CD4-positive, alpha-beta T cell (primary cell): Measurements from ENCODE around the gene PEX3. TPM values are rescaled to one million over a fixed set of nuclear protein-coding genes. Genes with fewer than 3 reads are reported as not detected.

ENCODE experiments used
- ATAC-seq: fragments of 200-7000 bp; cut with Tn5 transposase; one replicate; pipeline ENCODE4 v1.10.0; 2022; ENCODE audit warnings: mild to moderate bottlenecking; ENCODE audit not compliant: poor library complexity
- CTCF ChIA-PET: fragments of 350-600 bp; sonication (Branson Sonifier 250); formaldehyde crosslinking; loops from one replicate; lab custom pipeline; 2021; ENCODE audit warnings: antibody characterized with exemption, inconsistent platforms; lab: Charles Lee
- POLR2A ChIA-PET: fragments of 350-600 bp; sonication (Branson Sonifier 250); formaldehyde crosslinking; loops from one replicate; lab custom pipeline; 2021; ENCODE audit warnings: antibody characterized with exemption, inconsistent platforms; lab: Charles Lee
- DNase-seq, 14 experiments: peaks; one replicate each; pipeline ENCODE4 v3.0.0-alpha.2; 2013 to 2020; ENCODE audit warnings: mixed read lengths in 2 of 14
- H3K27ac ChIP-seq, 2 donors: one replicate each; pipeline versions ENCODE4 v1.5.1 to v1.7.0; 2013; ENCODE audit warnings: low read length in 2 of 2, low read depth in 1 of 2, mild to moderate bottlenecking in 1 of 2
- H3K27me3 ChIP-seq, 2 experiments: 1 replicate in 1 of 2; 2 replicates in 1 of 2; pipeline versions ENCODE4 v1.6.1 to v1.7.0; 2013; ENCODE audit warnings: low read length in 2 of 2, control low read depth in 1 of 2, mild to moderate bottlenecking in 1 of 2, moderate library complexity in 1 of 2; ENCODE audit not compliant: insufficient read depth in 2 of 2, control insufficient read depth in 1 of 2
- H3K36me3 ChIP-seq: one replicate; pipeline ENCODE4 v1.6.1; 2013; ENCODE audit warnings: low read length, control low read depth; ENCODE audit not compliant: insufficient read depth
- H3K4me1 ChIP-seq: one replicate; pipeline ENCODE4 v1.6.1; 2013; ENCODE audit warnings: low read length, control low read depth; ENCODE audit not compliant: insufficient read depth
- H3K4me3 ChIP-seq: one replicate; pipeline ENCODE4 v1.5.1; 2013; ENCODE audit warnings: mild to moderate bottlenecking, low read length, moderate library complexity
- H3K9me3 ChIP-seq, 2 experiments: 1 replicate in 1 of 2; 2 replicates in 1 of 2; pipeline versions ENCODE4 v1.6.1 to v1.7.0; 2013; ENCODE audit warnings: low read length in 2 of 2, mild to moderate bottlenecking in 2 of 2, control low read depth in 1 of 2, moderate library complexity in 1 of 2; ENCODE audit not compliant: control insufficient read depth in 1 of 2, insufficient read depth in 1 of 2
- H3K27ac Mint-ChIP-seq: one replicate; pipeline ENCODE4 v1.8.0; 2020; ENCODE audit warnings: mixed read lengths
- H3K27me3 Mint-ChIP-seq: one replicate; pipeline ENCODE4 v1.8.0; 2021; ENCODE audit warnings: mixed read lengths
- H3K36me3 Mint-ChIP-seq: one replicate; pipeline ENCODE4 v1.8.0; 2021; ENCODE audit warnings: low read depth, mixed read lengths
- H3K4me1 Mint-ChIP-seq: one replicate; pipeline ENCODE4 v1.8.0; 2021; ENCODE audit warnings: low read depth, mixed read lengths
- H3K4me3 Mint-ChIP-seq: one replicate; pipeline ENCODE4 v1.8.0; 2020; ENCODE audit warnings: mild to moderate bottlenecking, mixed read lengths
- H3K9me3 Mint-ChIP-seq: one replicate; pipeline ENCODE4 v1.8.0; 2020; ENCODE audit warnings: mixed read lengths
- intact Hi-C, 2 experiments: fragments of 100-400 bp; cut with DNase I in 1 of 2; cut with micrococcal nuclease in 1 of 2; formaldehyde crosslinking; loops; one replicate each; pipeline versions ENCODE4 v1.15.1 to v1.9.0; 2023 to 2025; cut with DNase I, micrococcal nuclease
- total RNA-seq, 174 experiments: library from RNA in 2 of 174; stranded (reverse) in 2 of 174; gene quantifications; one replicate each; pipeline ENCODE4 v1.2.3 and lab custom pipeline; 2021 to 2026
- TF ChIP-seq, protein P1 (sequence below): fragments of 200-600 bp; IDR thresholded peaks from one replicate; pipeline ENCODE4 v1.8.0; 2022; ENCODE audit warnings: antibody characterized with exemption, mild to moderate bottlenecking

The PEX3 gene
- total RNA-seq, 2 experiments from 2014 or later: 7.3 to 9.7 TPM

DNA sequence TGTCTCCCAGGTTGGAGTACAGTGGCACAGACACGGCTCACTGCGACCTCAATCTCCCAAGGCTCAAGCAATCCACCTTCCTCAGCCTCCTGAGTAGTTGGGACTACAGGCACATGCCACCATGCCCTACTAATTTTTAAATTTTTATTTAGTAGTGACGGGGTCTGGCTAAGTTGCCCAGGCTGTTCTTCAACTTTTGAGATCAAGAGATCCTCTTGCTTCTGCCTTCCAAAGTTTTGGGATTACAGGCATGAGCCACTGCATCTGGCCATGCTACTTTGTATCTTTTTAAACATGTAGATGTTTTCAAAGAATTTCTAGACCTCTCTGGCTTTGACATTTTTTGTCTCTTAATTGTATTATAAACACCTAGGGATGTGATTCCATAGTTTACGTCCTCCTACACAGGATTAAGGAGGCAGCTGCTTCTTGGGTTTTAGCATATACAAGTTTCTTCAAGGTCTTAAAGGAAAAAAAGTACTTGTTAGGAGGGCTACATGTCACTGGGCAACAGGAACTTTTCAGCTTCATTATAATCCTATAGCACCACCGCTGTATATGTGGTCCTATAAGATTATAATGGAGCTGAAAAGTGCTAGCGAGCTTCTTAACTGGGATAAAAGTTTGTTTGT, 1.4 kb upstream of the PEX3 start:
- ChIA-PET POLR2A (interaction anchor here (0.8 to 0.9 kb wide), 2 partner anchors 30 to 87 kb away, joined by 3 read pairs; no protein-coding TSS in a partner anchor), CTCF (no interaction called here)
- peak overlapping the region; percentile 94 for H3K27ac Mint-ChIP-seq
- peaks cover 30% of the 10 kb centered on the region for H3K36me3 Mint-ChIP-seq
- intact Hi-C loops: loop anchor here in 1 of 2 experiments (10.0 kb wide), 1 partner anchor 394 kb away; no protein-coding TSS in a partner anchor
- Histone ChIP-seq H3K27me3 (no peaks in the 10 kb centered on the region), H3K4me3 (peak overlapping the region; percentile 72), H3K9me3 (no peaks in the 10 kb centered on the region), H3K27ac (no peak overlapping the region), H3K36me3 (no peaks in the 10 kb centered on the region), H3K4me1 (peaks cover 15% of the 10 kb centered on the region)
- DNase-seq (no peak), ATAC-seq (no peak)
- TF ChIP-seq, protein P1, sequence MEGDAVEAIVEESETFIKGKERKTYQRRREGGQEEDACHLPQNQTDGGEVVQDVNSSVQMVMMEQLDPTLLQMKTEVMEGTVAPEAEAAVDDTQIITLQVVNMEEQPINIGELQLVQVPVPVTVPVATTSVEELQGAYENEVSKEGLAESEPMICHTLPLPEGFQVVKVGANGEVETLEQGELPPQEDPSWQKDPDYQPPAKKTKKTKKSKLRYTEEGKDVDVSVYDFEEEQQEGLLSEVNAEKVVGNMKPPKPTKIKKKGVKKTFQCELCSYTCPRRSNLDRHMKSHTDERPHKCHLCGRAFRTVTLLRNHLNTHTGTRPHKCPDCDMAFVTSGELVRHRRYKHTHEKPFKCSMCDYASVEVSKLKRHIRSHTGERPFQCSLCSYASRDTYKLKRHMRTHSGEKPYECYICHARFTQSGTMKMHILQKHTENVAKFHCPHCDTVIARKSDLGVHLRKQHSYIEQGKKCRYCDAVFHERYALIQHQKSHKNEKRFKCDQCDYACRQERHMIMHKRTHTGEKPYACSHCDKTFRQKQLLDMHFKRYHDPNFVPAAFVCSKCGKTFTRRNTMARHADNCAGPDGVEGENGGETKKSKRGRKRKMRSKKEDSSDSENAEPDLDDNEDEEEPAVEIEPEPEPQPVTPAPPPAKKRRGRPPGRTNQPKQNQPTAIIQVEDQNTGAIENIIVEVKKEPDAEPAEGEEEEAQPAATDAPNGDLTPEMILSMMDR: no peak
- peaks cover 48% of the 10 kb centered on the region for H3K4me1 Mint-ChIP-seq
- peak overlapping the region; percentile 99 for H3K4me3 Mint-ChIP-seq
- no peaks in the 10 kb centered on the region for H3K27me3 Mint-ChIP-seq
- H3K9me3 Mint-ChIP-seq: no peaks in the 10 kb centered on the region

DNA sequence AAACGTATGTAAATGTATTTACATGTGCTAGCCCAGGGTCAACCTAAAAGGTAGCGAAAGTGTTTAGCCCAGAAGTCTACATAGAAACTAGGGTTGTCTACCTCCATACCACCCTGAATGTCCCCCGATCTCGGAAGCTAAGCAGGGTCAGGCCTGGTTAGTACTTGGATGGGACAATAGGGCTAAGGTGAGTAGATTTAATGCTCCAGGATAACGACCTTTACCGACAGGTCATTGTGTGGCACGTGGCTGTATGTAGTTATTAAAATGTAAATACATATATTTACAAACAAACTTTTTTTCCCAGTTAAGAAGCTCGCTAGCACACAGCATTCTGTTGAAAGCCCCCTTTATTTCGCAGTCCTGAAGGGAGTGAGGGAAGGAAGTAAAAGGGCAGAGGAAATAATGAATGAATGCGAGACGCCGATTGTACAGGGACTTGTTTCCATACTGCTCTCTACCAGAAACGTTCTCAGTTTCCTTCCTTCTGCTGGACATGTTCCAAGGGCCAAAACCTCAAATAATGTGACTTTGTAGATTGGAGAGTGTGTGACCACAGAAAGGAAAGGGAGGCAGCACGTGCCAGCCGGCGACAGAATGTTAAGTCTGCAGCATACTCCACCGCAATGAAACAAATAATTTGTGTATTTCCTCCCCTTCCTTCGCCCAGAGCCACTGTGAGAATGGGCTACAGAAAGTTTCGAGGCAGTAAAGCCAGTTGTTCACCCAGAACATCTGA, 722 bp upstream of the PEX3 start:
- H3K4me3 ChIP-seq: peak overlapping the region; percentile 72

DNA sequence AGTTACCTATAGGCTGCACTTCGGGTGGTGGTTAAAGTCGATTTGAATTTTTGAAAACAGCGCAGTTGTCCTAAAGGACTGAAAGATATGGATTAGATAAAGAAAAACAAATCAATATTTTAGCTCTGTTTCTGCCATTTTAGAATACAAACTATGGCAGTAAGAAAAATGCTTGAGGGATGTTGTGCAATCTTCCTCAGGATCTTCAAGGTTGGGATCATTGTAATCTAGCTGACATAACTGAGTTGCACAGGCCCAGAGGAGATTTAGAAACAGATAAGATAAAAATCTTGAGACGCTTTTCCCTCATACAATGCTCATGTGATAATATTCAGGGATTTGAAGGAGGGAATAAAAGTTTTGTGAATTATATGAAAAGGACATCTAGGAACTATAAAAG, 926 bp downstream of the PEX3 start:
- Histone ChIP-seq H3K9me3 (no peaks in the 10 kb centered on the region), H3K27me3 (no peaks in the 10 kb centered on the region), H3K4me3 (peak overlapping the region; percentile 72), H3K4me1 (peaks cover 15% of the 10 kb centered on the region), H3K36me3 (no peaks in the 10 kb centered on the region), H3K27ac (peak overlapping the region; percentile 72 to 78)
- Mint-ChIP-seq H3K27me3 (no peaks in the 10 kb centered on the region), H3K9me3 (no peaks in the 10 kb centered on the region), H3K36me3 (peaks cover 32% of the 10 kb centered on the region), H3K4me1 (peaks cover 63% of the 10 kb centered on the region), H3K4me3 (peak overlapping the region; percentile 99), H3K27ac (peak overlapping the region; percentile 94)
- DNase-seq: no peak
- POLR2A ChIA-PET: interaction anchor here (1.6 to 2.4 kb wide), 2 partner anchors 85 to 702 kb away, joined by 3 to 16 read pairs; no protein-coding TSS in a partner anchor
- TF ChIP-seq, protein P1: no peak
- CTCF ChIA-PET: no interaction called here
- ATAC-seq: no peak
- intact Hi-C loops: loop anchor here (2.0 to 10.0 kb wide), 4 partner anchors 86 to 1305 kb away; partner anchors contain the start of genes LTV1 (in 2 of the 2), NMBR (in 1 of the 2) and VTA1 (in 1 of the 2)

More for the DNA sequence above, 722 bp upstream of the PEX3 start:
- peak; percentile 13 for ATAC-seq
- H3K27me3 Mint-ChIP-seq: no peaks in the 10 kb centered on the region
- H3K36me3 Mint-ChIP-seq: peaks cover 31% of the 10 kb centered on the region
- ChIA-PET POLR2A (interaction anchor here (0.6 to 2.4 kb wide), 21 partner anchors 8 to 1302 kb away, joined by 3 to 18 read pairs (median 4); partner anchors contain the start of genes FUCA2, LTV1, NMBR and SF3B5), CTCF (interaction anchor here (0.8 to 1.5 kb wide), 2 partner anchors 23 to 394 kb away, joined by 4 read pairs; partner anchors contain the start of gene LTV1)
- peak overlapping the region; percentile 99 for H3K4me3 Mint-ChIP-seq
- H3K9me3 ChIP-seq: no peaks in the 10 kb centered on the region
- peak in 12 of 14 experiments; percentile 10 to 70 (median 44) for DNase-seq
- peaks cover 55% of the 10 kb centered on the region for H3K4me1 Mint-ChIP-seq
- no peaks in the 10 kb centered on the region for H3K9me3 Mint-ChIP-seq
- H3K27me3 ChIP-seq: no peaks in the 10 kb centered on the region
- peak overlapping the region; percentile 94 for H3K27ac Mint-ChIP-seq
- intact Hi-C loops: loop anchor here (1.0 to 10.0 kb wide), 6 partner anchors 87 to 1303 kb away; partner anchors contain the start of genes LTV1 (in 2 of the 2), NMBR (in 2 of the 2) and VTA1 (in 2 of the 2)
- TF ChIP-seq, protein P1: no peak
- no peaks in the 10 kb centered on the region for H3K36me3 ChIP-seq
- peaks cover 15% of the 10 kb centered on the region for H3K4me1 ChIP-seq
- H3K27ac ChIP-seq: peak overlapping the region; percentile 44 to 78
